HG03460 (cell line): ENCODE measurements around the gene UST.
"Not testable (repeated sequence)": the region's sequence is repeated elsewhere in the genome, so short reads cannot be mapped to it uniquely, and the experiment has no call there.

ENCODE experiments used
- ATAC-seq: cut with Tn5 transposase; IDR thresholded peaks from one replicate; pipeline ENCODE4 v1.9.1; 2021; ENCODE audit not compliant: unreplicated experiment

UST gene

DNA sequence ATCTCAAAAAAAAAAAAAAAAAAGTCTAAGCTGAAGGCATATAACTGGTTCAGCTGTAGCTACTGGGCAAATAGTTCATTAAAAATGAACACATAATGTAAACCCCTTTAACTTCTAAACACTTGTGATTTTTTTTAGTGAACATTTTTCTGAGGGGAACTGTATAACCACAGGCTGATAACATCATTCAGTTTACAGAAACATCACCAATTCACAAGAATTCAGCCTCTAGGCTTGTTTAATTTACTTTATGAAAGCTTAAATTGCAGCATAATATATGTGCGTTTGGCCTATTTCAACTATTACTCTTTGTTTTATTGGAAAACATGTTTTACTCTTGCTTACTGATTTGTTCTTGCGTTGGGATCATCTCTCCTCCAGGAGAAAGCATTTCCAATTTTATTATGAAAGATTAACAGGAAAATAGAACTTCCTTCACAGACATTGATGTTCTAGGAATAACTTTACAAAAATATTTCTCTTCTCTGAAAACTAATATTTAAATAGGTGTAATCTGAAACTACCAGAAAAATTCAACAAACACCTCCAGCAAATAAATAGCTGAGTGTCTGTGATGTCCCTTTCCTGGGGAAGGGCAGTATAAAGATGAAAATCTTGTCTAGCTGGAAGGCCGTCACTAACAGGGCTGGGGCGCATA, 284.5 kb downstream of the UST start:
- no peak for ATAC-seq

DNA sequence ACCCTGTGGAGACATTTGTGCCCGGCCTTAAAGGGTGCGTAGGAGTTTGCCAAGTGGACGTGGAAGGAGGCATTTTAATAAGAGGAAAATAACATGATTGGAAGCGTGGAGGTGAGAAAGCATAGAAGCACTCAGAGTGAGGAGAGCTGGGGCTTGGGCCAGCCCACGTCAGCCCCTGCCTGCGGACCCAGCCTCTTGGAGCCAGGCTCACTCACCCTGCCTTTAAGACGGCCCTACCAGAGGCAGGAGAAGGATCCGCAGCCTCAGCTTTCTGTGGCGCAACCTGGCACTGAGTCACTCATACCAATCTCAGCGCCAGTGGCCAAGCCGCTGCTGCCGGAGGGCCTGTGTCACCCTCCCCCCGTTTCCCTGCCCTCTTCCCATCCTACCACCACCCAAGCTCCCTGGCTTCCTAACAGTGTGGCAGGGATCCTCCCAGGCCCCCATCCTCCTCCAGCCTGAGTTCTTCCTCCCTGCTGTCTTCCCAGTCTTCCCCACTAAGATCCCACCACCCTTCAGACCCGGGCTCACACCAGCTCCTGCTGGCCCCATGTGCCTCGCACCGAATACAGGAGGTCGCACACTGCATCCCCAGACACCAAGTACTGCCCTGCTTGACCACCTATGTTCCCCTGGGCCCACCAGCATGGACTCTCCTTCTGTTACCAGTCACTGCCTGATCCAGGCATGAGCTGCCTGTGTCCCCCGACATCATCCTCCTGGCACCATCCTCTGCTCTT, 285.2 kb downstream of the UST start:
- peak; percentile 14 for ATAC-seq

- ATAC-seq: peak; percentile 85
Observed at GRCh38 chr6:149032599-149033405, 286.0 kb downstream of the UST start.

DNA sequence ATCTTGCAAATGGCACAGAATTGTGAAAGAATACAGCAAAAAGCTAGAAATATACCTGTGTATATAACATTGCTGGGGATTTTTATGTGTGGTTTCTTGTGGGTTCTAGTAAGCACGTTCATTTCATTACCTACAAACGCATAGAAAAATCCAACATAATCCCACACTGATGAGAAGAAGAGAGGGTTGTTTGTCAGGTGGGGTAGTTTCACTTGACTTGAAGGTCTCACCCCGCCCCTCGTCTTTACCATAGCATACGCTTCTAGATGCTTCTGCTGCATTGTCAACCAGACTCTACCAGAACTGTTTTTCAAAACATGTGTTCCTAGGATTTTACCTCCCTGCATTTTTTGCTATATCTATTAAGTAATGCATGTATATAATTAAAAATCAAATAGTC, 286.6 kb downstream of the UST start:
- peak; percentile 33 for ATAC-seq

DNA sequence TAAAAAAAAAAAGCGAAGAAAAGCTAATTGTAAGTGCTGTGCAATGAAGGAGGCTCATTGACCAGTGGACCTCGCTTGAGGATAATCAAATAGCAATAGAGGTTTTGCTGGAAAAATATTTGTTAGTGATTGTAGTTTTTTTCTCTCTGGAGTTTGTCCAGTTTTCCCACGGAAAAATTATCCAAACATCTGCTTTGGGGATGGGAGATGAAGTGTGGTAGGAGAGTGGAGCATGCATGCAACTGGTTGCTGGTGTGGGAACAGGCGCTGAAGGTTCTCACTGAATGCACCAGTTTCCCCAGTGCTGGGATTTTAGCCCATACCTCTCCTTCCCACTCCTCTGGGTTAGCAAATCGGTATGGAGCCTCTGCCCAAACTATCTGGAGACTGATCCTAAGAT, 288.9 kb downstream of the UST start:
- no peak for ATAC-seq

- ATAC-seq: no peak
Observed at GRCh38 chr6:149037051-149037671, 290.3 kb downstream of the UST start.

DNA sequence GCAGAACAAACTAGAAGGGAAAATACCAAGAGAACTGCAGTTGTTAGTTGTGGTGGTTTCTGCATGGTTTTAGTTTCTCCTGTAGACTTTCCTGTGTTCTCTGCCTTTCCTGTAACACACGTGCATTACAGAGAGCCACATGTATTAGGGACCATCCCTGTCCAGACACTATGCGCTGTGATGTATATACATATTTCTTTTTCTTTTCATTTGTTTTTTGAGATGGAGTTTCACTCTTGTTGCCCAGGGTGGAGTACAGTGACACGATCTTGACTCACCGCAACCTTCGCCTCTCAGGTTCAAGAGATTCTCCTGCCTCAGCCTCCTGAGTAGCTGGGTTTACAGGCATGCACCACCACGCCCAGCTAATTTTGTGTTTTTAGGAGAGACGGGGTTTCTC, 292.2 kb downstream of the UST start:
- ATAC-seq: not testable (repeated sequence)

DNA sequence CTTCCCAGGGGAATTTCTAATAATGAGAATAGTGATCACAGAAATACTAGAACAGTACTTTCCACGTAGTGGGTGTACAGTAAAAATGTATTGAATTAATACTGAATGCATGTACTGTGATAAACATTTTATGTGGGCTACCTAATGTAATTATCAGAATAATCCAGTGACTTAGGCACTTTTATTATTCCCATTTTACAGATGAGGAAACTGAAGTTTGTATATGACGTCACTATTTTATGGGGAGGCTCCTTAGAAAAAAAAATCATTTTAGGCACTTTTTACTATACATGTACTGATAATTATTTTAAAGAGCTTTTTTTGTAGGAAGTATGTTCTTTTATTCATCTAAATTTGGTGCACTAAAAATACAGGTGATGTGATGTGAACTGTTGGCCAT, 295.1 kb downstream of the UST start:
- ATAC-seq: no peak

DNA sequence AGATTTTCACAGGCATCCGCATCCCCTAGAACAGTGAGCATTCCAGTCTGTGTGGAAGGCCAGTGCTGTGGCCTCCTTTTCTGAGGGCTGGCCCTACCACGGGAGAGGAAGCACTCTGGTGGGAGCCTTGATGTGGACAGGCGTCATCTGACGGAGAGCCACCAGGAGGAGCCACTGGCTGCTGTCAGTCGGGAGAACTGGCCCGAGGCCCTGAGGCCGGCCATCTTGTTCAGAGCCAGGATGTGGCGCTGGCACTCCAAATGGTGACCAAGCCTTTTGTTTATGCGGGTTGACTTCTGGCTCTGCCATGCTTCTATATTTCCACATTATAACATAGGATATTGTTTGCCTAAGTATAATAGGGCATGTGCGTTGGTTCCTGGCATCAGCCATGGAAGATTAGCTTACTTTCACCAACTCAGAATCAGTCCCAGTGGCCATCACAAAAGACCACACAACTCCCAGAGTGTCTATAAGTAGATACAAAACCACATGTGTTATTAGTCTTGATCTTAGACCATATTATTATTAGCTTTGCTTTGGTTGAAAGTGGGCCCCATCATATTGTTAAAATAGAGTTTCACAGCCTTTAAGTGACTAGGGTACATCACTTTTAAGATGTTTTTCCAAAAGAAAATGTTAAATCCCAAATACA, 296.8 kb downstream of the UST start:
- ATAC-seq: no peak

GRCh38 chr6:149044528-149044927, 297.7 kb downstream of the UST start:
- ATAC-seq: no peak

DNA sequence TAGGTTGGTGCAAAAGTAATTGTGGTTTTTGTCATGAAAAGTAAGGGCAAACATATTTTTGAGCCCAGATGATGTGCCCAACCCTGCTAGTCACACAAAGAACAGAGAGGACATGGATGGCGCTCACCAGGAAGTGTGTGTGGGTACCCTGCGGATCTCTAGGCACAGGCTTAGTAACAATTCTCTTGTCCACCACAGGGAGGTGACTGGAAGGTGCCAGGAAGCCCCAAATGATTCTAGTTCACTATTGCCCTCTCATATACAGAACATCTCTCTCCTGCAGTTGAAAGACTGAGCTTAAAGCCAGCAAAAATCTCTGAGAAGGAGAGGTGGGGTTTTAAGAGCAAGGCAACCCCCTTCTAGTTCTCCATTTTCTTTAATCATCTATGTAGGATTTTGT, 298.6 kb downstream of the UST start:
- ATAC-seq: peak; percentile 63

- no peak for ATAC-seq
Observed at GRCh38 chr6:149046164-149046821, 299.5 kb downstream of the UST start.

DNA sequence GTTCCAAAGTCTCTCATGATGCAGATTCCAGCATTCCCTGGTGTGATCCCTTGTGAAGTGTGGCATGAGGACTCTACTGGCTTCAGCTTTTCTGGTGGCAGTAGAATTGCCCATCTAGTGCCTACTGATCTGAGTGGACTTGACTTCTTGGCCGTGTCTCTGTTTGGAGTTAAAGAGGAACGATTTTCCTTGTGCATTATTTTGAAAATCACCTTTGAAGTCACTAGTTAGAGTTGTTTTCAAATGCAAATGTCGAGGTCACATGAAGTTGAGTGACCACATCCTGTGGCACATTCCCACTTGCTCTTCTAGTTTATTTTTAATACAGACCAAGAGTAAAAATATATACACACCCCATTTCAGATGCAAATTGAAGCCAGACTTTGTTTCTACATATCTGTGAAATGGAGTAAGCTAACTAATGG, 300.0 kb downstream of the UST start:
- ATAC-seq: peak; percentile 71

DNA sequence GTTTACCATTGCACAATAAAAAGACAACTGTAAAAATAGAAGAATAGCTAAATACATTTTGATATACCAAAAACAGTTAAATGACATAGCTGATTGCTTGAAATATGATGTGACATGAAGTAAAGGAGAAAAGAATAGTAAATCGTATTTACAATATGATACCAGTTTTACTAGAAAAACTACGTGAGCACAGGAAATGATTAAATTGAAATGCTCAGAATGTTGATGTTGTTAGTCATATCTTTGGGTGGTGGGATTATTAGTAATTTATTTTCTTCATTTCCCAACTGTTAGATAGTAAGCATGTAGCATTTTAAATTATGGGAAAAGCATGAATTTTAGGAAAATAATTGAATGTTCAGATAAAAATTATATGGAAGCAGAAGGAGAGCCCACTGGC, 302.4 kb downstream of the UST start:
- ATAC-seq: no peak

- no peak for ATAC-seq
Observed at GRCh38 chr6:149050160-149050559, 303.3 kb downstream of the UST start.

GRCh38 chr6:149052350-149053106, 305.7 kb downstream of the UST start:
- ATAC-seq: no peak

GRCh38 chr6:149053848-149054558, 307.2 kb downstream of the UST start:
- no peak for ATAC-seq

- ATAC-seq: peak; percentile 75
Observed at GRCh38 chr6:149054559-149055194, 307.8 kb downstream of the UST start.
